PC-9 (cell line): Measurements from ENCODE around the gene ZMAT5.

Experiments
- CTCF ChIP-seq: fragments of 200-600 bp; sonication (generic); conservative IDR thresholded peaks from 2 replicates; pipeline ENCODE4 v1.6.1; 2017; ENCODE audit warnings: mixed run types, antibody characterized with exemption, mild to moderate bottlenecking, moderate library complexity
- EZH2 ChIP-seq: fragments of 200-600 bp; sonication (generic); IDR thresholded peaks from 2 replicates; pipeline ENCODE4 v1.8.0; 2017; ENCODE audit warnings: antibody characterized with exemption, low read depth

GRCh38 chr22:29700900-29701154 is 66.0 kb downstream of the ZMAT5 start:
- TF ChIP-seq CTCF (no peak), EZH2 (no peak)
